ENCODE results near the gene TRIM75. TPM values are rescaled to one million over a fixed set of nuclear protein-coding genes. Genes with fewer than 3 reads are reported as not detected.
A peak's percentile ranks its signal among the peaks of the same experiment; 100 is the strongest.
"Not testable (repeated sequence)": the region's sequence is repeated elsewhere in the genome, so short reads cannot be mapped to it uniquely, and the experiment has no call there.

The TRIM75 gene
- total and polyA plus RNA-seq, 12 donors: not detected

GRCh38 chr4:165077034-165077578 is 23.4 kb downstream of the TRIM75 start:
- intact Hi-C loops (cut with DNase I): no loop called here
- WGBS, 4 donors: 93 to 97% (median 96%) methylated on average over 5 of the region's 5 CpGs
- H3K36me3 ChIP-seq (replicated peaks in 1 of 2): peaks cover 0 to 17% of the 10 kb centered on the region in 2 donors
- H3K4me3 ChIP-seq: no peak overlapping the region
- DNase-seq: no peak
- TF ChIP-seq POLR2A (IDR thresholded peaks at IDR 0.05) (no peak), CTCF (IDR thresholded peaks at IDR 0.05) (no peak)
- no peak overlapping the region for H3K27ac ChIP-seq
- H3K4me1 ChIP-seq (replicated peaks in 1 of 2): no peaks in the 10 kb centered on the region
- no peaks in the 10 kb centered on the region for H3K9me3 ChIP-seq (replicated peaks in 1 of 3)
- no peaks in the 10 kb centered on the region for H3K27me3 ChIP-seq

GRCh38 chr4:165079476-165079875 is 25.8 kb downstream of the TRIM75 start:
- Histone ChIP-seq H3K9me3 (replicated peaks in 1 of 3) (no peaks in the 10 kb centered on the region), H3K27me3 (no peaks in the 10 kb centered on the region), H3K27ac (no peak overlapping the region), H3K4me3 (no peak overlapping the region), H3K36me3 (replicated peaks in 1 of 2) (peaks cover 0 to 24% of the 10 kb centered on the region in 2 donors), H3K4me1 (replicated peaks in 1 of 2) (no peaks in the 10 kb centered on the region)
- DNase-seq: peak; percentile 35 to 74 (median 59)
- intact Hi-C loops (cut with DNase I): no loop called here
- no peak for TF ChIP-seq CTCF (IDR thresholded peaks at IDR 0.05)
- no peak for TF ChIP-seq POLR2A (IDR thresholded peaks at IDR 0.05)
- WGBS, 4 donors: 14 to 26% (median 21%) methylated on average over 6 of the region's 6 CpGs

- H3K4me3 ChIP-seq; H3K27me3 ChIP-seq; H3K27ac ChIP-seq; H3K9me3 ChIP-seq (replicated peaks in 1 of 3); intact Hi-C loops (cut with DNase I); H3K4me1 ChIP-seq (replicated peaks in 1 of 2): not testable (repeated sequence)
- WGBS, 4 donors: 86 to 97% (median 95%) methylated on average over 7 of the region's 7 CpGs
- DNase-seq: peak in 1 of 7 donors; percentile 21
- peaks cover 0 to 38% of the 10 kb centered on the region in 2 donors for H3K36me3 ChIP-seq (replicated peaks in 1 of 2)
Observed at GRCh38 chr4:165084787-165085186, 31.1 kb downstream of the TRIM75 start.

- Histone ChIP-seq H3K27me3 (no peaks in the 10 kb centered on the region), H3K27ac (no peak overlapping the region), H3K36me3 (replicated peaks in 1 of 2) (peaks cover 0 to 38% of the 10 kb centered on the region in 2 donors), H3K9me3 (replicated peaks in 1 of 3) (no peaks in the 10 kb centered on the region), H3K4me1 (replicated peaks in 1 of 2) (no peaks in the 10 kb centered on the region), H3K4me3 (no peak overlapping the region)
- no peak for DNase-seq
- intact Hi-C loops (cut with DNase I): no loop called here
- TF ChIP-seq POLR2A (IDR thresholded peaks at IDR 0.05) (no peak), CTCF (IDR thresholded peaks at IDR 0.05) (no peak)
- WGBS, 4 donors: 96 to 100% (median 97%) methylated on average over 2 of the region's 2 CpGs
Observed at GRCh38 chr4:165085946-165086345, 32.3 kb downstream of the TRIM75 start.

- Histone ChIP-seq H3K27me3 (no peaks in the 10 kb centered on the region), H3K27ac (no peak overlapping the region), H3K9me3 (replicated peaks in 1 of 3) (no peaks in the 10 kb centered on the region), H3K4me1 (replicated peaks in 1 of 2) (no peaks in the 10 kb centered on the region), H3K36me3 (replicated peaks in 1 of 2) (peaks cover 0 to 38% of the 10 kb centered on the region in 2 donors), H3K4me3 (no peak overlapping the region)
- no peak for DNase-seq
- 86 to 93% (median 88%) methylated on average over 3 of the region's 3 CpGs for WGBS, 4 donors
- no peak for TF ChIP-seq CTCF (IDR thresholded peaks at IDR 0.05)
- TF ChIP-seq POLR2A (IDR thresholded peaks at IDR 0.05): no peak
- intact Hi-C loops (cut with DNase I): no loop called here
Observed at GRCh38 chr4:165088366-165088765, 34.7 kb downstream of the TRIM75 start.

- H3K27ac ChIP-seq; H3K9me3 ChIP-seq (replicated peaks in 1 of 3); H3K4me1 ChIP-seq (replicated peaks in 1 of 2); H3K27me3 ChIP-seq; H3K4me3 ChIP-seq: not testable (repeated sequence)
- intact Hi-C loops (cut with DNase I): loop anchor here in 1 of 2 donors (10.0 kb wide), 1 partner anchor 317 kb away; no protein-coding TSS in a partner anchor
- peaks cover 0 to 20% of the 10 kb centered on the region in 2 donors for H3K36me3 ChIP-seq (replicated peaks in 1 of 2)
- 94 to 97% (median 97%) methylated on average over 8 of the region's 8 CpGs for WGBS, 4 donors
- DNase-seq: peak in 1 of 7 donors; percentile 33
Observed at GRCh38 chr4:165092187-165092586, 38.5 kb downstream of the TRIM75 start.
